C4-2B (cell line): ENCODE measurements around the gene ZNF579.

Experiments used
- ZFX ChIP-seq: fragments of 450-650 bp; IDR thresholded peaks from 2 replicates; pipeline ENCODE4 v1.6.1; 2017
- TF ChIP-seq, protein P1 (sequence below): fragments of 450-650 bp; conservative IDR thresholded peaks from 2 replicates; pipeline ENCODE4 v1.5.1; 2017; ENCODE audit warnings: mild to moderate bottlenecking

DNA sequence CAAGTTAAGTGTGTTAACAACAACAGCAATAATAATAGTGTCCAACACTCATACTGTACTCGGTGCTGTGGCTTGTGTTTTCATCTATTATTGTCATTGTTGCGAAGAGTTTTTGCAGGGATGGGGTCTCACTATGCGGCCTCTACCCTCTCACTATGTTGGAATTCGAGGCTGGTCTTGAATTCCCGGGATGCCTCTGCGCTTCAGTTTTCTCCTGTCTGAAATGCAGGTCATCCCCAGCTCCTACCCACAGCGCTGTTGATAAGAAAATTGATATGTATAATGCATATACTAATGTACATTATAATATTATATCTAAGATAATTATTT lies 30.4 kb downstream of the ZNF579 start:
- TF ChIP-seq, protein P1, sequence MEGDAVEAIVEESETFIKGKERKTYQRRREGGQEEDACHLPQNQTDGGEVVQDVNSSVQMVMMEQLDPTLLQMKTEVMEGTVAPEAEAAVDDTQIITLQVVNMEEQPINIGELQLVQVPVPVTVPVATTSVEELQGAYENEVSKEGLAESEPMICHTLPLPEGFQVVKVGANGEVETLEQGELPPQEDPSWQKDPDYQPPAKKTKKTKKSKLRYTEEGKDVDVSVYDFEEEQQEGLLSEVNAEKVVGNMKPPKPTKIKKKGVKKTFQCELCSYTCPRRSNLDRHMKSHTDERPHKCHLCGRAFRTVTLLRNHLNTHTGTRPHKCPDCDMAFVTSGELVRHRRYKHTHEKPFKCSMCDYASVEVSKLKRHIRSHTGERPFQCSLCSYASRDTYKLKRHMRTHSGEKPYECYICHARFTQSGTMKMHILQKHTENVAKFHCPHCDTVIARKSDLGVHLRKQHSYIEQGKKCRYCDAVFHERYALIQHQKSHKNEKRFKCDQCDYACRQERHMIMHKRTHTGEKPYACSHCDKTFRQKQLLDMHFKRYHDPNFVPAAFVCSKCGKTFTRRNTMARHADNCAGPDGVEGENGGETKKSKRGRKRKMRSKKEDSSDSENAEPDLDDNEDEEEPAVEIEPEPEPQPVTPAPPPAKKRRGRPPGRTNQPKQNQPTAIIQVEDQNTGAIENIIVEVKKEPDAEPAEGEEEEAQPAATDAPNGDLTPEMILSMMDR = no peak
- TF ChIP-seq ZFX = no peak
